OCI-M2 (cell line): ENCODE data around the gene MTRR.

ENCODE experiments used
- DNase-seq: peaks from one replicate; lab custom pipeline; 2025; ENCODE audit not compliant: unreplicated experiment; lab: John Stamatoyannopoulos, UW

Gene MTRR

DNA sequence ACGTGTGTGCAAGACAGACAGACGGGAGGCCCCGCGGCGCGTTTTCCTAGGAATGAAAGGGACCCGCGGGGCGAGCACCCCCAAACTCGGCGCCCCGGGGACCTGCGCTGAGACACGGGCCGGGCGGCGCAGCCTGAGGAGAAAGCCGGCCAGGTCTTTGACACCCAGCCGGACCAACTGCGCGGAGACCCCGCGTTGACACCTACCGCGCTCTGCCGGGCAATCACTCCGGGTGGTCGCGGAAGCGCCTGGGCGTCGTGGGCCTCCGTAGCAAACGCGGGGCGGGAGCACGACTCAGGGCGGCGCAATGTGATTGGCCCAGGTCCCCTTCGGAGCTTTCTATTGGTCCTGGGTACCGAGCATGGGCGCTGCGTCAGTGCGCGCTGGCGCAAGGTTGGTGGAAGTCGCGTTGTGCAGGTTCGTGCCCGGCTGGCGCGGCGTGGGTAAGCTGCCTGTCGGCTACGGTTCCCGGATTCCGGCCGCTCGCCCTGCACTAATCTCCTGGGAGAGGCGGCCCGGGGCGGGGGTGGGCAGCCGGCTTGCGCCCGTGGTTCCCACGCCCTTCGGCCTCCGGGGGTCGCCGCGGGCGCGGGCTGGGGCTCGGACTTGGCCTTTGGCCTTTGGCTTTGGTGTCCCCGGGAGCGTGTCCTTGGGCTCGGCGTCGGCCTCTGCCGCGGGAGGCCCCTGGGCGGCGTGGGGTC is at the start of gene MTRR, which contains the start of gene FASTKD3:
Gene MTRR, plus strand, starts transcription at position 376 of the 701 bp plus-strand sequence. CDS start 1,647 bp downstream, outside the sequence.
Gene FASTKD3, minus strand, starts transcription at position 259 of the 701 bp plus-strand sequence. CDS start 948 bp downstream, outside the sequence.
- peak; percentile 24 for DNase-seq

DNA sequence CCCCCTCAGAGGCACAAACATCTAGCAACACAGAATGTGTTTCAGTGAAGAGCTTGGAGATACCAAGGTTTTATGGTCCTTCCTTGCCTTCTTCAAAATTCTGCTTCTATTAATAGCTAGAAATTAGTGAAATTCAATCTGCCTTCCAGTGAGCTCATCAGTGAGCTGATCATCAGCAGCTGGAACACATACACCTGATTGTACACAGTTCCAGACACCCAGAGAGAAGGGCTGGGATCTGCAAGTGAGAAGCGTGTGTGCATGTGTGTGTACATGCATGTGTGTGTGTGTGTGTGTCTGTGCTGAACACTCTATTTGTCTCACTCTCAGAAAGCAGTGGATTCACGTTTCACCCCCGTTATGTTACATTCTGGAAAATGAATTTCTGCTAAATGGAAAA is 46.5 kb upstream of the MTRR start:
- DNase-seq, result no peak

DNA sequence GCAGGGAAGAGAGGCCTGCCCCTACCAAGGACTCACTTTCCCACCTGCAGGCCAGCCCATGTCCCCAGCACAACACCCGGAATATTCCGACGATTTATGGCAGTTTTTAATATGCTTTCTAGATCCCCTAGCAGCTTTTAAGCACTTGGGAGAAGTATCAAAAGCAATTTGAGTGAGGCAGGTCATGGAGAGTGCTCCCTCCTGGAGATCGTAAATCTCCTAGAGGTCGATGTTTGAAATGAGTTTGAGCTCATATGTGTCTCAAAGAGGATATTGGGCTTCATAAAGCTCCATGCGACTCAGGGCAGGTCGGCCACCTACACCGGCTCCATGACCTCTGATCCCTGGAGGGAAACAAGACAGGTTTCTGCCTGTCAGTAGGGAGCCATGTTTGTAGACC is 45.4 kb upstream of the MTRR start:
- DNase-seq, result no peak

DNA sequence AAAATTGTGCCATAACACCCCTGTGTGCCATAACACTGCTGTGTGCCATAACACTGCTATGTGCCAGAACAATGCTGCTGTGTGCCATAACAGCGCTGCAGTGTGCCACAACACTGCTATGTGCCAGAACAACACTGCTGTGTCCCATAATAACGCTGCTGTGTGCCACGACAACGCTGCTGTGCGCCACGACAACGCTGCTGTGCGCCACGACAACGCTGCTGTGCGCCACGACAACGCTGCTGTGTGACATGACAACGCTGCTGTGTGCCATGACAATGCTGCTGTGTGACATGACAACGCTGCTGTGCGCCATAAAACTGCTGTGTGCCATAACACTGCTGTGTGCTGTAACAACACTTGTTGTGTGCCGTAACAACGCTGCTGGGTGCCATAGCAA is 44.0 kb upstream of the MTRR start:
- DNase-seq, result no peak

DNA sequence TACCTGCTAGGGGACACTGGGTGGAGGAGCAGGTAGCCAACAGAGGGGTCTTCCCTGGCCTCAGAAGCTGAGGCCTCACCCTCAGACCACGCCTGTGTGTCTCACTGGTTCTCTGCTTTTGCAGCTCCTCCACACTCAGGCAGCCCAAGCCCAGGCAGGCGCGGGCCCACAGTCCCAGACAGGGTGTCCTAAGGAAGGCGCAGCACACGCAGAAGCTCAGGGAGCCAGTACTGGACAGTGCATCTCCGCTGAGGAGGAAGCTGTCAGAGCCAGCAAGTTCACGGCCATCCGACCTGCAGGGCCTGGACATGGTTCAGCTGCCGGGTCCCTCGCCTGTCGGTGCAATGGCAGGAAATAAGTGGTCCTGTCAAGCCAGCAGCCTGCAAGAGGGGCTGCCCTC is 43.3 kb upstream of the MTRR start:
- no peak for DNase-seq

DNA sequence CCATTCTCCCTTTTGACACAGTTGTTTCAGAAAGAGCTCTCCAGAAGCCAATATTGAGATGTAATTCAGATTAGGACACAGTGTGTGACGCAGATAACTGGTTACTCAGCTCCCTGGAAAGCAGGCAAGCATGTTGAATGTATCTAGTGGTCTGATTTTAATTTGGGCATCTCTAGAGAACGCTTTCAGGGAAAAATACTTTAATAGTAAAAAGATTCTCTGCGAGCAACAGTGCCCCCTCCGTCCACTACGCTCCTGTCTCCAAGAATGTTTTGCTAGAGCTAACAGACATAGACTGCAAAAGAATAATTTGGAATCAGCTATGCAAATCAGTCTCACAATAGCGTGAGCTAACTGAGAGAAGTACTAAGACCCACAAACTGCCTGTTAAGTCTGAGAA is 41.3 kb upstream of the MTRR start:
- DNase-seq, result no peak

DNA sequence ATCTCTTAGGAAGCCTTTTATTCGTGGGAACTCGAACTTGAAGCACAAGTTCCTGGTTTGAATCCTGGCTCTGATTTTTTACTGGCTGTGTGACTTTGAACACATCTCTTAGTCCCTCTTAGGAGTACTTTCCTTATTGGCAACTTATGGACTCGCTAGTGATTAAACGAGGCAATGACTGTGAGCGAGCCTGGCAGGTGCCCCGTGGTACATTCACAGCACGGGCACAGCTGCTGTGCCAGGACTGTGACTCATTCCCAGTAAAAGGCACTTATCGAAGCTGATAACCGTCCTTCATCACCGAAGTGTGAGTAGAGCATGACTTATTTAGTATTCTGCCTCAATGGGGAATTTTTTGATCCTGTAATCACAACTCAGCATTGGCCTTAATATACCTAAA is 40.7 kb upstream of the MTRR start:
- no peak for DNase-seq

DNA sequence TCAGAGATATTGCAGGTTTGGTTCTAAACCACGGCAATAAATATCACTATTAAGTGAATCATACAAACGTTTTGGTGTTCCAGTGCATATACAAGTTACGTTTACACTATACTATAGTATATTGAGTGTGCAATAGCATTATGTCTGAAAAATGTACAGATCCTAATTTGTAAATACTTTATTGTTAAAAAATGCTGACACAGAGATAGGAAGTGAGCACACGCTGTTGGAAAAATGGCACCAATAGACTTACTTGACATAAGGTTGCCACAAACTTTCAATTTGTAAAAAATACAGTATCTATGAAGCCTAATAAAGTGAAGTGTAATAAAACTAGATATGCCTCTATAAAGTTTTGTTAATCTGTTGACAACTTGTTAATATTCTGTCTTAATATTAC is 34.0 kb upstream of the MTRR start:
- no peak for DNase-seq

DNA sequence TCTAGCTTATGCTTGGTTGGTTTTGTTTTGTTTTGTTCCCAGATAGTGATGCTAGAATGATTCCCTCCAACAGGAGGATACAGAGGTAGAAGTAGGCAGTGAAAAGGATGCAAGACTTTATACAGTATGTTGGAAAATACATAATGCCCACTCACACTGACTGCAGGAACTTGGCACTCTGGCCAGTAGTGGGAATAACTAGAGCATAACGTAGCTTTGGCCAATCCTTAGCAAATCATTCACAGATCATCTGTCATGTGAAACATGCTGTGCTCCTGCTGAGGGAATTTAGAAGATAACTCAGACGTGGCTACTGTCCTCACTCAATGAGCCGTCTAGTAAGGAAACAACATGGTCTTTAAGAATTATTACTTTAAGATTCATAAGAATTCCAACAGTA is 31.5 kb upstream of the MTRR start:
- DNase-seq, result no peak

DNA sequence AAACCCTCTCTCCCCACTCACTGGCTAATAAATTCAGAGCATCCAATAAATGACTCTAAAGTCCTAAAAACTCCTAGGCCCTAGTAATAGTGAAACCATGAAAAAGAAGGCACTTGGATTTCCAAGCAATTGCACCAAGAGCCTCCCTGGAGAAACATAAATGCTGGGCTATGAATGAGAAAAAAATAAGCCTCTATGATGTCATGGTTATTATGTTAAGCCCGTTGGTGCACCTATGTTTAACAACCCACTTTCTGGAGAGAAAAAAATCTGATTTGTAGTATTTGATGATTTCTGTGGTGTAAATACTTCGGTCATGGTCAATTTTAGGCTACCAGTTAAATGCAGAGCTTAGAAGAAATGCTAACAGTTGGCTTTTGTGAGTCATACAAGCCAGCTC is 26.4 kb upstream of the MTRR start:
- no peak for DNase-seq

DNA sequence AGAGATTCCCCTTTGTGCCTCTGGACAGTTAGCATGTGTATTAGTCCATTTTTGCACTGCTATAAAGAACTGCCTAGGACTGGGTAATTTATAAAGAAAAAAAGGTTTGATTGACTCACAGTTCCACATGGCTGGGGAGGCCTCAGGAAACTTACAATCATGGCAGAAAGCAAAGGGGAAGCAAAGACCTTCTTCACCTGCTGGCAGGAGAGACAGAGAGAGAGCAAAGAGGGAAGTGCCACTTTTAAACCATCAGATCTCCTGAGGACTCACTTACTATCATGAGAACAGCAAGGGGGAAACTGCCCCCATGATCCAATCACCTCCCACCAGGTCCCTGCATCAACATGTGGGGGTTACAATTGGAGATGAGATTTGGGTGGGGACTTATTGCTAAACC is 24.0 kb upstream of the MTRR start:
- DNase-seq, result no peak

DNA sequence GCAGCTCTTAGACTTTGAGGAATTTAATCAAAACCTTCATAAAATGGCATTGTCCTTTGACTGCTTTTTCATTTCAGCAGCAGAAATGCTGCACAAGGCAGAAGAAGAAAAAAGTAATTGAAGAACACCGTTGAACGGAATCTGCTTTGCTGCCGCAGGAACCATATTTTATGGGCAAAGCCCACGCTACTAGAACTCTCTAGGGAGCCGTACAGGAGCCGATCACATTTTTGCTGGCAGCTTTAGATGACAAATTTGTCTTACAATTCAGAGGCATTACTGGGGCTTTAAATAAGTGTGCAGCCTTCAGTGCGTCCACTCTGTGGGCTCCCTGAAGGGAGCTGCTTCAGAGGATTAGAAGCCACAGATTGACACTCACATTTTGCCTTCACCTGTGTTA is 23.4 kb upstream of the MTRR start:
- DNase-seq, result no peak

DNA sequence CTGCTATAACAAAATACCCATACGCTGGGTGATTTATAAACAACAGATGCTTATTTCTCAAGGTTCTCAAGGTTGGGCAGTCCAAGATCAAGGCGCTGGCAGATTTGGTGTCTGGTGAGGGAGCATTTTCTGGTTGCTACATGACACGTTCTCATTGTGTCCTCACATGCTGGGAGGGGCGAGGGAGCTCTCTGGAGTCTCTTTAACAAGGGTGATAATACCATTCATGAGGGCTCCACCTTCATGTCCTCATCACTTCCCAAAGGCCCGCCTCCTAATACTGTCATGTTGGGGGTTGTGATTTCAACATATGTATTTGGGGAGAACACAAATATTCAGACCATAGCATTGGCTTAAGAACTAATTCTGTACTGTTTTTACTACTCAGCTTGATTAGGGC is 22.6 kb upstream of the MTRR start:
- DNase-seq, result no peak

DNA sequence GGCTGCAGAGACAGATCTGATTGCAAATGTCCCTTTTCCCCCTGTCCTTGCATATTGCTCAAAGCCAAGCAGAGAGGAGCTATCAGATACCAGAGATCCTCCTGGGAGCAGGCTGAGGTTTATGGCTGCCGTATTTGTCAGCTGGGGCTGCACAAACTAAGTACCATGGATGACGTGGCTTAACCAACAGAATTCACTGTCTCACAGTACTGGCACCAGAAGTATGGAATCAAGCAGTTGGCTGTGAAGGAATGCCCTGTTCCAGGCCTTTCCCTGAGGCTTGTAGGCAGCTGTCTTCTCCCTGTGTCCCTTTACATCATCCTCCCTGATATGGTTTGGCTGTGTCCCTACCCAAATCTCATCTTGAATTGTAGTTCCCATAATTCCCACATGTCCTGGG is 20.7 kb upstream of the MTRR start:
- no peak for DNase-seq

DNA sequence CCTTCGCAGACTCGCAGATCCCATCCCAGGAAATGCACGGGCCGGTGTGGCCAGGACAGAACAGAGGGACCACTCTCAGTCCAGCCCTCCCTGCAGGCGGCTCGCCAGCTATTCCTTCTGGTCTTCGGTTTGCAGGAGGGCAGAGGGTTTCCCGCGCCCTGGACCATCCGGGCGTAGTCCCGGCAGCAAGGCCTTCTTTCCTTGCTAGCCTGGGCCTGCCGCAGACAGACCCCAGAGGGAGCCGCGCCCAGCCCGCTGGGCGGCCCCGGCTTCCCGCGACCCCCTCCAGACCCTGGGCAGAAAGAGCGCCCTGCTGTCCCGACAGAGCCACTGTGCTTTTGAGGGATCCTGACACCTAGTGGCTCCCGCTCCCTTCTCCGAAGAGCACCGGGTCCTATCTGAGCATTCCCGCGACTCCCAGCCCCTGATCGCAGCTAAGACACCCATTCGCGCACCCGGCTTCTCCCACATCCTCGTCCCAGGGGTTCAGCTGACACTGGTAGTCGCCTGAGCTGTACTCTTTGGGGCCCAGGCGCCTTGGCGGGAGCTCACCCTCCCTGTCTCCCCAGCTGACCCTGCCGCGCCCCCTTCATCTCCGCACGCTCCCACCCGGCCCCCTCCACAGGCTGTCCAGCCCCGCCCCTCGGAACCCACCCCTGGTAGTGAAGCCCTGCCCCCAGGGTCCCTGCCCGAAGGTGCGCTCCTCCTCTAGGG is 19.1 kb upstream of the MTRR start:
- no peak for DNase-seq

DNA sequence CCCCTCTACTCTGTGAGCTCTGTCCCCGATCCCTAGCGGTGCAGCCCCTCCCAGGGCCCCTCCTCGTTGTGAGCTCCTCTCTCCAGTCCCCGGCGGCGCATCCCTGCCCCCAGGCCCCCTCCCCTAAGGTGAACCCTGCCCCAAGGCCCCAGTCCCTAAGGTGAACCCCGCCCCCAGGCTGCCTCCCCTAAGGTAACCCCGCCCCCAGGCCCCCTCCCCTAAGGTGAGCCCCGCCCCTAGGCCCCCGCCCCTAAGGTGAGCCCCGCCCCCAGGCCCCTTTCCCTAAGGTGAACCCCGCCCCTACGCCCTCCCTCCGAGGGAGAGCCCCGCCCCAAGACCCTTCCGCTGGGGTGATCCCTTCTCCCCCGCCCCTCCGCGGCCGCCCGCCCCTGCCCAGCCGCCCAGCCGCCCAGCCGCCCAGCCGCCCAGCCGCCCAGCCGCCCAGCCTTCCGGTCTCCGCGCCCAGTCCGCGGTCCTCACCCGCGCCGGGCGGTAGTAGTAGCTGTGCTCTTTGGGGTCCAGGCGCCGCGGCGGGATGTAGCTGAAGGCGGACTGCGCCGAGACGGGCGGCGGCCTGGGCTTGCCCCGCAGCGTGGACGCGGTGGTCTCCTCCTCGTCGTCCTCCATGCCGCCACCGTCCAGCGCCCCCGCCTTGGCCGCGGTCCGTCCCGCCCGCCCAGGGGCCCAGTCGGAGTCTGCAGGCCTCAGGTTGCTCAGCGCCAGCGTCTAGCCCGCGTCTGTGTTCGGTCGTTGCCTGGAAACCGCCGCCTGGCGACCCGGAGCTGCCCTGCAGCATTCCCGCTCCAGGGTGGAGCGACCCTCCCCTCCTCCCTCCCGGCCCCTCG is 18.3 kb upstream of the MTRR start, which contains the start of gene CFAP90:
Gene CFAP90, minus strand, starts transcription at position 739 of the 845 bp plus-strand sequence. Its CDS starts 112 bp downstream, at position 627.
- no peak for DNase-seq

DNA sequence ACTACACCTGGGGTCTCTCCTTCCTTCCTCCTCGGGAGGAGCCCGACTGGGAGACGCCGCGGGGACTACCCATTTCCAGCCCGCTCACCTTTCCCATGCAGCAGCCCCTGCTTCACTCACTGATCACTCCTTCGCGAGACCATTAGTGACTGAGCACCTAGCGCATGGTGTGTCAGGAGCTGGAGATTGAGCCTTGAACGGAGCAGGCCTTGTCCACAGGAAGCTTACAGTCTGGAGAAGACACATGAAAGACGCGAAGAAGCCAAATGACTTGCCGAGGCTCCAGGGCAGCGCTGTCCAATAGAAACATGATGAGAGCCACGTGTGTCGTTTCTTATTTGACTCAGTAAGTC is 17.7 kb upstream of the MTRR start:
- DNase-seq, result no peak

DNA sequence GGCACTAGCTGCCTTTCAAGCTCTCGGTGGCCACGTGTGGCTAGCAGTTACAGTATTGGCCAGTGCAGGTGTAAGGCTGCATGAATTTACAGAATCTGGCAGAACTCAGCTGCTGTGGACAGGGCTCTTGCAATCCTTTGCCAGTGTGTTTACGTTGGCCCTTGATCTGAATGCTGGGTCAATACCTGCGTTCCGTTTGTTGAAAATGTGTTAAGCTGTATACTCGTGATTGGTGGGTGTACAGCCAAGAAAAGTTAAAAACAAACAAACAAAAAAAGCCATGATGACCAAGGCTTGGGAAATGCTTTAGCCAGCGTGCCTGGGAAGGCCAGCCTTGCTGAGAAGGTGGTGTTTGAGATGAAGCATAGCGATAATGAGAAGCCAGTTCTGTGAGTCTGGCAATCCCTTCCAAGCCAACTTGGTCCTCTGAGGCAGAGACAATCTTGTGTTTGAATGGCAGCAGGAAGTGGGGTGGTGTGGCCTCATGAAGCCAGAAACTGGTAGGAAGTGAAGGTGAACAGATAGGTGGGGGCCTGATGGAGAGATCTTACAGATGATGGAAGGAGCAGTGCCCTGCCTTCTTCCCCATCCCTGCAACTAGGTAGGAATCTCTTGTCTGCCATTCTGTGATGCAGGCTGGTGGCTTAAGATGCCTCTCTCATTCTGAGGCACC is 17.2 kb upstream of the MTRR start:
- DNase-seq, result no peak

DNA sequence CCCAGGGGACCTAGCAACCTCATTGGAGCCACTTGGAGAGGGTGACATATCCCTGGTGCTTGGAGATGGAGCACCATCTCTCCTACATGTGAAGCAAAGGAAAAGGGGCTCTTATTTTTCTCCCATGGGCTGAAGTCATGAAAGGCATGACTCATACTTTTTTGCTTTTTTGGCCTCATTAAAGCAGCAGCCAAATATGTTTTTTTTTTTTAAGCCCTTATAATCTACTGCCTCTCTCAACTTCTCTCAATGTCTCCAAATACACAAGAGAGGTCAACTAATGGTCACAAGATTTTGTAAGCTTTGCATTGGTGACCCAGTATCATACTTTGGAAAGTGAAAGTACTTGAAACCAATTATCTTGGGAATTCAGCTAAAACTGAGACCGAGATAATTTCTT is 16.4 kb upstream of the MTRR start:
- DNase-seq, result no peak

DNA sequence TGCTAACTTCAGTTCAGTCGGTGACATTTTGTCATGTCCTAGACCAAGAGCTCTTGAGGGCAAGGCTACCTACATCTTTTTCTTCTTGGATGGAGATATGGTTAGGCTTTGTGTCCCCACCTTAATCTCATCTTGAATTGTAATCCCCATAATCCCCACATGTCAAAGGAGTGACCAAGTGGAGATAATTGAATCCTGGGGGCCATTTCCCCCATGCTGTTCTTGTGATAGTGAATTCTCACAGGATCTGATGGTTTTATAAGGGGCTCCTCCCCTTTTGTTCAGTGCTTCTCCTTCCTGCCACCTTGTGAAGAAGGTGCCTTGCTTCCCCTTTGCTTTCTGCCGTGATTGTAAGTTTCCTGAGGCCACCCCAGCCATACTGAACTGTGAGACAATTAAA is 16.0 kb upstream of the MTRR start:
- no peak for DNase-seq

DNA sequence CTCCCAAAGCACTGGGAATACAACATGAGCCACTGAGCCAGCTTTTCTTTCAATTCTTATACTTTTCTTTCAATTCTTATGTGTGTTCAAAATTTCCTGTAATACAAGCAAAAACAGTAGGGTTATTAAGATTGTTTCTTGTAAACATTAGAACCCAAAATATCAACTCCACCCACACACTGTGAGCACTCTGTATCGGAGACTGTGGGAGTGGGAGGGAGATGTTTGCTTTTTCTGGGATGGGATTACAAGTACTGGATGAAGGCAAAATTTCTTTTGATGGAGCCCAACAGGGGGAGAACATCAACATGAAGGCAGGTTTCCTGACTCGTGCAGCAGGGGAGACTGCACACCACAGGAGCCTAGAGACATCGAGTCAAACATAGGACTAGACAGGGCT is 13.3 kb upstream of the MTRR start:
- DNase-seq, result no peak
